GM19238 (cell line): Measurements from ENCODE around the gene C17orf67.

Experiments used
- DNase-seq: peaks from one replicate; pipeline ENCODE4 v3.0.0; 2011; ENCODE audit warnings: low spot score; ENCODE audit not compliant: insufficient read length

Gene C17orf67

DNA sequence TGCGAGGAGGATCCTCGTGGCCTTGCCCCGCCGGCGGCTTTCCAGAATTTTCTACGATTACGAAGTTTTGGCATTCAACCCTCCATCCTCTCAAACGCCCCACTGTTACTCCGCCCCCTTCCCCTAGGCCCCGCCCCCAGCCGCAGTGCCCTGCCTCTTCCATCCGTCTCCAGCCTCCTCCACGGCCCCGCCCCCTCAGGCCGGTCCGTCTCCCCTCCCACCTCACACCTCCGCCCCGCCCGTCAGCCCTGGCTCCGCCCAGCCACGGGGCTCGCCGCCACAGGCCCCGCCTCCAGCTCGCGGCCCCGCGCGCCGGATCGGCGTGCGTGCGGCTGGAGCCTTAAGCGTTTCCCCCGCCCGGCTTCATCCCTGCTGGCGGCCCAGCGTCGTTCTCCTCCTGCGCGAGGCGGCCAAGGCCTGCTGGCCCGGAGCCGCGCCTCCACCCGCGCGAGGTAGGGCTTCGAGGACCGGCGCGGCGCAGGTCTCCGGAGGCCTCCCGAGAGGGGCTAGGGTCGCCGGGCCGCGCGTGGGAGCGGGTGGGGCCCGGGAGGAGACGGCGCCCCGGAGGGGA, at the start of gene C17orf67, which contains the start of gene DGKE:
Gene C17orf67, minus strand, starts transcription at position 112 of the 571 bp plus-strand sequence. CDS start 18,110 bp downstream, outside the sequence.
Gene DGKE, plus strand, starts transcription at position 343 of the 571 bp plus-strand sequence. CDS start 645 bp downstream, outside the sequence.
- peak; percentile 91 for DNase-seq

DNA sequence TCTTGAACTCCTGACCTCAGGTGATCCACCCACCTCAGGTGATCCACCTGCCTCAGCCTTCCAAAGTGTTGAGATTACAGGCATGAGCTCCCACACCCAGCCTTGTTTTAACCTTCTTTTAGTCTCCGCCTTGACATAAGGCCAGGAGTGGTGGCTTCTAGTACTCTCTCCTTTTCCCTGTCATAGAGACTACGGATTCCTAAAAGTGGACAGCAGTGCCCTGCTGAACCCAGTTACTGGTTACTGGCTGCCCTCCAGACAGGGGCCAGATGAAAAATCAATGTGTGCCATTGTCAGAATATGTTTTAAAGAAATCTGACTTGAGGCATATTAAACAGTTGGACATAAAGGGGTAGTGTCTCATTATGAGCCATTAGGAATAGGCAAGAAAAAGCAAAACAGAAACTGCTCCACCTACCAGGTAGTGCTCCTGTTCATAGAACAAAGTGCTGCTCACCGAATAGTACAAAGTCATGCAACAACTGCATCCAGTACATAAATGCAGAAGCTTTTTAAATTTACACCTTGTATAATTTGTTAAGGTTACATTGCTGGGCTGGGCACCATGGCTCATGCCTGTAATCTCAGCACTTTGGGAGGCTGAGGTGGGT, 48.1 kb upstream of the C17orf67 start:
- no peak for DNase-seq

DNA sequence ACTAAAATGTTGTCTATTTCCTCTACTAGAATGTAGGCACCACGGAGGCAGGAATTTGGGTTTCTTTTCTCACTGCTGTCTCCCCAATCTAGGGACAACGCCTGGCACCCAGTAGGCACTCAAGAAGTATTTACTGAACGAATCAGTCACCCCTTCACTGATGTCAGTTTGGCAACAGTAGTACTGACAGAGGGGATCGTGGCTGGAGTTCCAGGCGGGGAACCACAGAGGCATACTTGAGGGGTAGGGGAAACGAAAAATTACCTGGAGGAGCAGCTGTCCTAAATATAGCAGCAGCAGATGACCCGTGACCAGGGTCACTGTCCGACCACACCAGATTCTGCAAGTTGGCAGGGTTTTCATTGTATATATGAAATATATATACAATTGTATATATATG, 46.9 kb upstream of the C17orf67 start:
- DNase-seq, result no peak

DNA sequence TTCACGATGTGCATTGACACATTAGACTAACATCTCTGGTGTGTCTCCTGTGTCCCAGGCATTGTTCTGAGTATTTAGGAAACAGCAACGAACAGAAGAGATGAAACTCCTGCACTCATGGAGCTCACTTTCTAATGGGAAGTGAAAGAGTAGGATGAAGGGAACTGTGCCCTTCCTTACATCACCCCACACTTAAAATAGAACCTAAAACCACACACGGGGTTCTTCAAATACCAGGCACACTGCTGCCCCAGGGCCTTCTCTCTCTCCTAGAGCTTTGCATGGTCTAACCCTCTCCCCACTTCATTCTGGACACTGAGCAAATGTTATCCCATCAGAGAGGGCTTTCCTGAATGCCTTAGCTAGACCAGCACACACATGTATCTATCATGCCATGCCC, 46.4 kb upstream of the C17orf67 start:
- no peak for DNase-seq

DNA sequence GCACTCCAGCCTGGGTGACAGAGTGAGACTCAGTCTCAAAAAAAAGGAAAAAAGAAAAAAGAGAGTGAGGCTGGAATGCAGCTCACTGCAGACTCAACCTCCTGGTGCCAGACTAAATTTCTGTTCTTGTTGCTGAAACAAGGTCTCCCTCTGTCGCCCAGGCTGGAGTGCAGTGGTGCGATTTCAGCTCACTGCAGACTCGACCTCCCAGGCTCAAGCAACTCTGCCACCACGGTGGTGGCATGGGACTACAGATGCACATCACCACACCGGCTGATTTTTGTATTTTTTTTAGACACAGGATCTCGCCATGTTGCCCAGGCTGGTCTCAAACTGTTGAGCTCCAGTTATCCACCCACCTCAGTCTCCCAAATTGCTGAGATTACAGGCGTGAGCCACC, 45.6 kb upstream of the C17orf67 start:
- DNase-seq, result no peak

DNA sequence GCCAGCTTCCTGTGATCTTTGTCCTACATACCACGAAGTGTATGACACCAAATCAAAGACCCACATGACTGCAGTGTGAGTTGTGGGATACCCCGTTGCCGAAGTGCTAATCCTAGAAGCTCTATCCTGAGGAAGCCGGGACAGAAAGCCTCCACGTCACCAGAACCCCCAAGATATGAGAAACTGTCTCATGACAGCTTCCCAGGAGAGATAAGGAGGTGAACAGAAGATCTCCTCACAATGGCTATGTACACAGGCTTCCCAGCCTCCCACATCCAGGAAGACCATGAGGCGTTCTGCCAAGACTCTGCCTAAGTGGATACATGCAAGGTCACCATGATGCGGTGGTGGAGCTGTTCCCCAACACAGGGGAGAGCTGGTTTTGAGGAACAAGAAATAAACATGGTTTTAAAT, 43.1 kb upstream of the C17orf67 start:
- DNase-seq, result no peak

DNA sequence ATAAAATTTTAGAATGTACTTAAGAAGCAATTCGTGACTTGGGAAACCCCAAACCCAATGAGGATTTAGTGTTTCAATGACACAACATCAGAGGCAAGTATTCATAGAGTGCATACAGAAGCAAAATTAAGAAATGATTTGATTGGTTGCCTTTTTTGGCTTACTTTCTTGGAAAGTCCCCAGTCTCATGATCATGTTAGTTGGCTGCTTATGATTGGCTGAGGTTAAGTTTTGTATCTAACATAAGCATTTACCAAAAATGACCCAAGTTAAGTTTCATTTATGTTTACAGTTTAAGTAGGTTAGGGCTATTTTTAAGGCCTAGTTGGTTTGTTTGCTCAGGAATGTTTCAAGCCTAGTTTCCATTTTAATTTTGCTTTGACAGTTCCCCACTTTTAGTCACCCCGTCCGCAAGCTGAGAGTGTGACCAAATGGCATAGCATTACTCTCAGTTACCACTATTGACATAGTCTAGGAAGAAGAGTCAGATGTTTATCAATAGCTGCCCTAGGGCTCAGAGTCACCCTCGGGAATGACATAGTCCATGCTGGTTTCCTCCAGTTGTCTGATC, 36.4 kb upstream of the C17orf67 start:
- no peak for DNase-seq

DNA sequence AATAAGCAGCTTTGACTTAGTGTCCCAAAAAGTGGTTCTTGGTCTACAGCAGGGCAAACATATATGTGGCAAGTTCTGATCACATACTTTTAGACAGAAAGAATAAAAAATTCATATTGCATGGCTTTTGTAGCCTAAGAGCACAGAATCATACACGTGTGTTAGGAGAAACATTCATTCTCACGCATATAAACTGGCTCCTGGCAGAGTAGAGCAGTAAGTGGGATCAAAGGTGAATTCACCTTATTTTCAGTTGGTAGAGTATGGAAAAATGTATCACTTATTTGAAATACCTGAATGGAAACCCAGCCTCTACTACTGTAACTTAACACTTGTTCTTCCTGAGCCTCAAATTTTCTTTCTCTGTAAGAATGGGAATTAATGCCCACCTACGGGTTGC, 35.0 kb upstream of the C17orf67 start:
- DNase-seq, result no peak

DNA sequence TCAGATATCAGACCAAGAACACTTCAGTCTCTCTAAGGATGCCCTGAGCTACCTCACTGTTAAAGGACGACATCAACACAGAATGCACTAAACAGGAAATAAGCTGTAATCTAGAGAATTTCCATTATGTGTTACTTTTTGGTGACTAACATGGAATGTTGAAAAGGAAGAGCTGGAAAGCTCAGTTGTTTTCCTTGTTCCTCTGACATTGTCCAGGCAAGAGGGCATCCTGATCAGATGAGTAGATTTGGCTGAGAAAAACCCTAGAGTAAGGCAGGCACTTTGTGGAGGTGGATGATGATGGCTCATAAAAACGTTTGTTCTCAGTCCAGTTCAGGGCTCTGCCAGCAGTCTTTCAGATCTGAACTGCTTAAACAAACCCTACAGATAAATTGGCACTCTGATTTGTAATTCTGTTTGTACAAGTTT, 34.2 kb upstream of the C17orf67 start:
- DNase-seq, result no peak

DNA sequence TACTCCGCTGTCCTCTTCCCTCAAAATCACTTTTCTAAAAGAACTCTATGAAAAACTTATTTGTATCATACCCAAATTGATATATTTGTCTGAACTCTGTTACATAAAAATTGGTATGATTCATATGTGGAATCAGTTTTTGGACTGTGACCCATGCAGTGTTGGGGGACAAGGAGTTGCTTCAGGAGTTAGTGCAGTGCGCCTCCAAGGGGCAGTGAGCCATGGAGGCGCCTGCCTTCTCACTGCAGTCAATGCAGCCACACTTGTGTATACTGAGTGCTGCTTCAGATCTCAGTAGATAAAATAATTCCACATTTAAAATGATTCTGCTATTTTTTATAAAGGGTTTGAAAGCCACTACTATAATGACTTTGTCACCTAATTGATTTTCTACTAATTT, 32.8 kb upstream of the C17orf67 start:
- DNase-seq, result no peak

DNA sequence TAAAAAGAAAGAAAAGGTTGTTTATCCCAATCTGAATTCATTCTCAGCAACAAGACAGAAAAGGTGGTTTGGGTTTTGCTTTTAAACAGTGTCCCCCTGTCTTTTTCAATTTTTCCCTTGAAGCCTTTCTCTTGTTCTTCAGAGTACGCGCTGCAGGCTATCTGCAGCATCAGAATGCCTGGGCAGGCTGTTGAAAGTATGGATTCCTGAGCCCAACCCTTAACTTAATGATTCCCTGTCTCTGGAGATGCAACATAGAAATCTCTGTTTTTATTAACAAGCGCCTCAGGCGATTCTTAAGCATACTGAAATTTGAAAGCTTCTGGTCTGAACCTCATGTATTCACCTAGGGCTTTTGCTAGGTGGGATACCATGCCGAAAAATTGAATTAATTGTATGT, 32.4 kb upstream of the C17orf67 start:
- no peak for DNase-seq

- no peak for DNase-seq
Observed at GRCh38 chr17:56863974-56864373, 30.3 kb upstream of the C17orf67 start.

DNA sequence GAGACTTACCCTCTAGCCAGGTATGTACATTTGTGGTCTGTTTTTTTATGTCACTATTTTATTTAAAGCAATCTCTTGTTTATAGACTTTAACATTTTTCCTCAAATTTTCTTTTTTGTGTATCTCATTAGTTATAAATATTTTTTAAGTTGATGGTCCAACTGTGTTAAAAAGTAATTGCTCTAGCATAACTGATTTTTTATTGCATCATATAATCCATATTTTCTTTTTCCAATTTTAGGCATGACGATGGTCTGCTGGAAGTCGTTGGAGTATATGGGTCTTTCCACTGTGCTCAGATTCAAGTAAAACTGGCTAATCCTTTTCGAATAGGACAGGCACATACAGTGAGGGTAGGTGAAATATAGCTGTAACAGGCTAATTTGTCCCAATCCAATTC, 28.2 kb upstream of the C17orf67 start:
- no peak for DNase-seq

DNA sequence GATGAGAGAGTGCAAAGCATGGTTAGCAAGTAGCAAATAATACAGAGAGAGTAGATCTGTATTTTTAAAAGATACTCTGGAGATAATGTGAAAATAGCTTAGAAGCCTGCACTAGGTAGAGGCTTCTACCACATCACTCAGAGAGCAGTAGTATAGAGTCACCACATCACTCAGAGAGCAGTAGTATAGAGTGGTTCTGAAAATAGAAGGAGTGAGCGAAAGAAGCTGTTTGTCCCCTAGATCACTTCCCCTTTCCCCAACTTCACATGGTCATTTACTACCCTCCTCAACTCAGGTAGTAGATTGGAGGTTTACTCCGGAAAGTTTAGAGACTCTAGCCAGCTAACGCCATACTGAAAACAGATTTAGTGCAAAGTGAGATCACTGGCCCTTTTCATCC, 17.3 kb upstream of the C17orf67 start:
- no peak for DNase-seq

- DNase-seq, result no peak
Observed at GRCh38 chr17:56850591-56850990, 16.9 kb upstream of the C17orf67 start.

- no peak for DNase-seq
Observed at GRCh38 chr17:56849131-56849530, 15.4 kb upstream of the C17orf67 start.

DNA sequence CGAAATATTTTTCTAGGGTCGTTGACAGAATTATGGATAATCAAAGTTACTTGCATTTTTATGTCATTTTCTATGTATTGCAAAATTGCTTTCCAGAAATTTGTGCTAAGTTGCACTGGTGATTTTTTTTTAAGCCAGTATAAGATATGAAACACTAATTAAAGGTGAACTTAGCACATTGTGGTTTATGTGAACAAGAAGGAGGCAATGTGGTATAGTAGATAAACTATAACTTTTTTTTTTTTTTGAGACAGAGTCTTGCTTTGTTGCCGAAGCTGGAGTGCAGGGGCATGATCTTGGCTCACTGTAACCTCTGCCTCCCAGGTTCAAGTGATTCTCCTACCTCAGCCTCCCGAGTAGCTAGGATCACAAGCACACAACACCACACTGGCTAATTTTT, 13.4 kb upstream of the C17orf67 start:
- DNase-seq, result no peak

GRCh38 chr17:56845934-56846333, 12.2 kb upstream of the C17orf67 start:
- DNase-seq, result no peak

- no peak for DNase-seq
Observed at GRCh38 chr17:56842577-56842976, 8.9 kb upstream of the C17orf67 start.

DNA sequence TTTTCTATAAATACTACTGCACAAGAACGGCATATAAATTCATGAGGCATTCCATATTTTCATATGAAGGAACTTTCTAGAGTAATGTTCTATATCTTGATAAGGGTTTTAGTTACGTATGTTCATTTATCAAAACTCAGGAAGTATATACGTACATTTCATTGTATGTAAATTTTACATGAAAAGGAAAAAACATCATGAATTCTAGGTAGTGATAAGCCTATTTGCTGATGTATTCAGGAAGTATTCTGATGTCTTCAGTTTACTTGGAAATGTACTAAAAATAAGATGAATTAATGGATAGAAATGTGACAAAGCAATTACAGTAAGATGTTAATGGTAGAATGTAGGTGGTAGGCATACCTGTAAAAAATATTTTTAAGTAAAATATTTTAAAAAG, 5.0 kb upstream of the C17orf67 start:
- no peak for DNase-seq

- DNase-seq, result no peak
Observed at GRCh38 chr17:56835264-56835585, 1.5 kb upstream of the C17orf67 start.

DNA sequence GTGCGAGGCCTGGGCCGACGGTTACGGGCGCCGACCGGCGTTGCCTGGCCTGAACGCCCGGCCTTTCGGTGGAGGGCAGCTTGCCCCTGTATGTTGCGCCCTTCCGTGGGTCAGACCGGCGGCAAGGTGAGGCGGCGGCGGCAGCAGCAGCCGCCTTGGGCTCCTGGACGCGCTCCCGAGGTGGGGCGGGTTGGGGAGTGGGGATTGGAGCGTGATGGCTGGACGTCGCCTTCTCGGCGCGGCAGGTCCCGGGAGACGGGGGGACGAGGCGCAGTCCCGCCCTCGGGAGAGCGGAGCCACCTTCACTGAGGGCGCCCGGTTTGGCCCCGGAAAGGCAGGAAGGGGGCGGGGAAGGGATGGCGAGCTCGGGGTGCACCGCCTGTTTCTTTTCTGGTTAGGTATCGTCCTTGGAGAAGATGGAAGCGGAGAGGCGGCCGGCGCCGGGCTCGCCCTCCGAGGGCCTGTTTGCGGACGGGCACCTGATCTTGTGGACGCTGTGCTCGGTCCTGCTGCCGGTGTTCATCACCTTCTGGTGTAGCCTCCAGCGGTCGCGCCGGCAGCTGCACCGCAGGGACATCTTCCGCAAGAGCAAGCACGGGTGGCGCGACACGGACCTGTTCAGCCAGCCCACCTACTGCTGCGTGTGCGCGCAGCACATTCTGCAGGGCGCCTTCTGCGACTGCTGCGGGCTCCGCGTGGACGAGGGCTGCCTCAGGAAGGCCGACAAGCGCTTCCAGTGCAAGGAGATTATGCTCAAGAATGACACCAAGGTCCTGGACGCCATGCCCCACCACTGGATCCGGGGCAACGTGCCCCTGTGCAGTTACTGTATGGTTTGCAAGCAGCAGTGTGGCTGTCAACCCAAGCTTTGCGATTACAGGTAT, 902 bp upstream of the C17orf67 start:
- peak; percentile 34 for DNase-seq
